GM18507 (cell line): Measurements from ENCODE around the gene ELF2.
A peak's percentile ranks its signal among the peaks of the same experiment; 100 is the strongest.
"Not testable (repeated sequence)": the region's sequence is repeated elsewhere in the genome, so short reads cannot be mapped to it uniquely, and the experiment has no call there.

Experiments
- DNase-seq: peaks from one replicate; pipeline ENCODE4 v3.0.0; 2011; ENCODE audit warnings: low read depth; ENCODE audit not compliant: insufficient read length; ENCODE audit errors: extremely low spot score
- FAIRE-seq: peaks from 2 replicates; lab custom pipeline; 2011; peaks lifted over from hg19 to GRCh38; lab: Jason Lieb, UNC

Gene ELF2

GRCh38 chr4:139035650-139036049, 141.4 kb downstream of the ELF2 start:
- FAIRE-seq (no peak), DNase-seq (no peak)

DNA sequence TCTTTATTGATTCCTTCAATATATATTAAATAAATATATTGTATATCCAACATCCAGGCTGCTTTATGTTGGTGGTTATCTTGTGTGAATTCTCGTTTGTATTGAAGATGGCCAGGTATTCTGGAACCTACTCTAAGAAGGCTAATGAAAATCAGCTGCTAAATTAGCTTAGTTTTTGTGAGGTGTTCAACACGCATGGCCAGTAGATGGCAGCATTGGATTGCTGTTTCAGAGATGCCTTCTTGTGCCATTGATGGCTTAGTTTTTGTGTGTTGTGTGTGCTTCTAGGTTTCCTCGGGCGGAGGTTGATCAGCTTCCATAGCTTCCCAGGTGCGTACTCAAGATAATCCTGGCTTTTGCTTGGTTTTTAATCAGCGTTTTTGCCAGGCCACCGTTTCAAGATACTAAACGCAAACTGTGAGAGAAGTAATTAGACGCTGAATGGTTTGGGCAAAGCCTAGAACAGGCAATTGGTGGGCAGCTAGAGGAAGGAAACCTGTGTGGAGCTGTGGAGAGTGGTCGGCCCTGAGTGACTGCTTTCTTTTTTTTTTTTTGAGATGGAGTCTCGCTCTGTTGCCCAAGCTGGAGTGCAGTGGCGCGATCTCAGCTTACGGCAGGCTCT, 146.3 kb downstream of the ELF2 start:
- DNase-seq (peak; percentile 53), FAIRE-seq (peak; percentile 83)

GRCh38 chr4:139029866-139030363, 147.1 kb downstream of the ELF2 start:
- not testable (repeated sequence) for DNase-seq, FAIRE-seq

DNA sequence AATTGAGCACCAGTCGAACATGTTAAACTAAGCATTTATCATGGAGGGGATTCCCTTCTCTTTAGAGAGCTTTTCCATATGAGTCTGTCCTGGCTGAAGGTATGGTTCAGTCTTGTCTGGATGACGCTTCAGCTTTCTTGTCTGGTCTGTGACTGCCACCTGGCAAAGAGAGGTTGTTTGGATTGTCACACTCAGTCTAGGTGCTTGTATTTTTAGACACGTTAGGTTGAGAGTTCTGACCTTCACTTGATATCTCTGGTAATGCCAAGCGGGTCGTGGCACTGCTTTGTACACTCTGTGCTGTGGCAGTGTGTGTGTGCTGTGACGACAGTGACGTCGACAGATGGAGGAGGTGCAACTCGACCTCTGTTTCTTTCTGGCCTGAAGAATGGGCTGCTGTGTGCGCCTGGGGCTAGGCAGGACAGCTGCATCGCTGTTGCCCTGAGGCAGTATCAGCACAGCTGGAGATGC, 148.8 kb downstream of the ELF2 start:
- no peak for FAIRE-seq
- DNase-seq, result no peak

GRCh38 chr4:139027776-139028175, 149.2 kb downstream of the ELF2 start:
- no peak for DNase-seq
- no peak for FAIRE-seq

DNA sequence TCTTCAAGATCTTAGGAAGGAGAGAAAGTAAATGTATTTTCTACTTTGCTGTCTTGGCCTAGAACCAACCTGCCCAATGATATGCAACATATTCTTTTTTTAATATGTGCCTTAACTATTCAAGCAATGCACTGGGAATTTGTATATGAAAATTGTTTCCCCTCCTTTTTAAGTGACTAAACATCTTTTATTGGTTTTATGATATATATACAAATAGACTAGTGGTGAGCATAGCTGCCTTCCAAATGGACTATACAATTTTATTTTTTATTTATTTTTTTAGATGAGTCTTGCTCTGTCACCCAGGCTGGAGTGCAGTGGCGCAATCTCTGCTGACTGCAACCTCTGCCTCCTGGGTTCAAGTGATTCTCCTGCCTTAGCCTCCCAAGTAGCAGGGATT, 151.2 kb downstream of the ELF2 start:
- FAIRE-seq, result no peak
- no peak for DNase-seq

DNA sequence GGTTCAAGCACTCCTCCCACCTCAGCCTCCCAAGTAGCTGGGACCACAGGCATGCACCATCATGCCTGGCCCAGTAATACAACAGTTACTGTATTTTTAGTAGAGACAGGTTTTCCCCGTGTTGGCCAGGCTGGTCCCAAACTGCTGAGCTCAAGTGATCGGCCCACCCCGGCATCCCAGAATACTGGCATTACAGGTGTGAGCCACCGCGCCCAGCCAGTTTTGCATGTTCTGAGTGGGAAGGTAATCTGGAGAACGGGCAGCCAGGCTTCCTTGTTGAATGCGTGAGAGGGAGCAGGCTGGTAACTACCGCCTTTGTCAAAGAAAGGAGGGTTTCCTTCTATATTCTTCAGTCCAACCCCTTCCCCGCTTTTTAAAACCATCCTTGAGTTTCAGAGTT, 152.3 kb downstream of the ELF2 start:
- no peak for DNase-seq
- FAIRE-seq, result no peak

DNA sequence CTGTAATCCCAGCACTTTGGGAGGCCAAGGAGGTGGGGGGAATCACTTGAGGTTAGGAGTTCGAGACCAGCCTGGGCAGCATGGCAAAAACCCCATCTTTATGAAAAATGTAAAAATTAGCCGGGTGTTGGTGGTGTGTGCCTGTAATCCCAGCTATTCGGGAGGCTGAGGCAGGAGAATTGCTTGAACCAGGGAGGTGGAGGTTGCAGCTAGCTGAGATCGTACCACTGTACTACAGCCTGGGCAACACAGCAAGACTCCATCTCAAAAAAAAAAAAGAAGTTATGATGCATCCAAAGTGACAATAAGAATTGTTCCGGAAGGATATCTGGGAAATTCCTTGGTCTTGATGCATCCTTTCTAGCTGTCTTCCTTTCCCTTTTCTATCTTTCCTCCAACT, 154.2 kb downstream of the ELF2 start:
- FAIRE-seq (no peak), DNase-seq (no peak)

DNA sequence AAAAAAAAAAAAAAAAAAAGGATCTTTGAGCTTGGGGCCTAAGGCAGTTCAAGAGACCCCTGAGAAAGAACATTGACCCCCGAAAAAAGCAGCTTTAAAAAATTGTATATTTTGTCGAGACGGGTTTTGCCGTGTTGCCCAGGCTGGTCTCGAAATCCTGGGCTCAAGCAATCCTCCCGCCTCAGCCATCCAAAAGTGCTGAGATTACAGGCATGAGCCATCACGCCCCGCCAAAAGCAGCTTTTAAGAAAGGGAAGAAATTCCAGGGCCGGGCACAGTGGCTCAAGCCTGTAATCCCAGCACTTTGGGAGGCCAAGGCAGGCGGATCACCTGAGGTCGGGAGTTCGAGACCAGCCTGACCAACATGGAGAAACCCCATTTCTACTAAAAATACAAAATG, 155.9 kb downstream of the ELF2 start:
- not testable (repeated sequence) for FAIRE-seq, DNase-seq

DNA sequence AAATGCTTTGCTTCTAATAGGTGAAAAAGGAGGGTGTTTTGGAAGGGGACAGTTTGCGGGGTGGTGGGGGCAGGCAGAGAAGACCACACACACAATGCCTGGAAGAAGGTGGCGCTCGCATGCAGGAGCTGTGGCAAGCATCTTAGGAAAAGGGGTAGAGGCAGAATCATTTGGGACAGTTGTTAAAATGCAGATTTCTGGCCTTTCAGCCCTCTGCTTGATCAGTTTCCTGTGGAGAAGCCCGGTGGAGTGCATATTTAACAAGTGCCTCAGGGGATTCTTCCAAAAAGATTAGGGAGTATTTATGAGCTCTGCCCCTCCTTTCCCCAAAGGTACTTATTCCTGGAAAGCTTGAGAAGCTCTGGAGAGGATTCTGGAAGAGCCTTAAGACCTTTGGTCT, 156.6 kb downstream of the ELF2 start:
- no peak for FAIRE-seq
- no peak for DNase-seq

- FAIRE-seq, result no peak
- DNase-seq, result no peak
These were observed 157.9 kb downstream of the ELF2 start for GRCh38 chr4:139018971-139019758.

- DNase-seq (no peak), FAIRE-seq (no peak)
These were observed 158.5 kb downstream of the ELF2 start for GRCh38 chr4:139018501-139018900.

- no peak for DNase-seq
- no peak for FAIRE-seq
These were observed 159.2 kb downstream of the ELF2 start for GRCh38 chr4:139017861-139018260.

DNA sequence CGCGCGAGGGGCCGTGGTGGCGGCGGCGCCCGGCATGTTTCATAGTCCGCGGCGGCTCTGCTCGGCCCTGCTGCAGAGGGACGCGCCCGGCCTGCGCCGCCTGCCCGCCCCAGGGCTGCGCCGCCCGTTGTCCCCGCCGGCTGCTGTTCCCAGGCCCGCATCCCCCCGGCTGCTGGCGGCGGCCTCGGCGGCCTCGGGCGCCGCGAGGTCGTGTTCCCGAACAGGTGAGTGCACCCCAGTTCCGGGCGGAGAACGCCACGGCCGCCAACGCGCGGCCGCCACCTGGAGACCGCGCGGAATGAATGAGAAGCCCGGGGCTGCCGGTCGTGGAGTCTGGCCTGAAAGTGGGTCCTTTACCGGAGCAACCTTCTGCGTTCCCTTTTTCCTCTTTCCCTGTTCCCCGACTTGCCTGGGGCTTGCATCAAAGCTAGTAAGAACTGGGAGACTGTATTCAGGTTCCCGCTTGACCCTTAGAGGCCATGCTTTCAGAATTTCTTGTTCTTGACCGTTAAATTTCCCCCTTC, 161.0 kb downstream of the ELF2 start:
- DNase-seq, result peak; percentile 9

GRCh38 chr4:139015269-139015947, 161.6 kb downstream of the ELF2 start, which contains the start of gene NOCT:
Gene NOCT, plus strand, starts transcription at chr4:139015781. Its CDS starts 201 bp downstream, at chr4:139015982.
- peak; percentile 92 for FAIRE-seq

More for the DNA sequence above, 161.0 kb downstream of the ELF2 start:
- no peak for FAIRE-seq

GRCh38 chr4:139014371-139015268, 162.4 kb downstream of the ELF2 start:
- FAIRE-seq, result no peak
- no peak for DNase-seq

More at GRCh38 chr4:139015269-139015947, 161.6 kb downstream of the ELF2 start, which contains the start of gene NOCT:
- peak; percentile 87 for DNase-seq

- FAIRE-seq (no peak), DNase-seq (no peak)
These were observed 165.6 kb downstream of the ELF2 start for GRCh38 chr4:139011225-139011950.

- FAIRE-seq (no peak), DNase-seq (no peak)
These were observed 167.3 kb downstream of the ELF2 start for GRCh38 chr4:139009702-139010101.
